Stimulated activated CD4-positive, alpha-beta T cell treated with anti-CD3 and anti-CD28 coated beads, TNF-alpha, amount 100 ng/mL, for 4 hours (primary cell): Measurements from ENCODE around the gene GRM3.

ENCODE experiments used
- DNase-seq, 3 experiments: peaks; one replicate each; pipeline ENCODE4 v3.0.0-alpha.2; 2020; ENCODE audit warnings: low read depth in 3 of 3

GRM3 gene

GRCh38 chr7:86900886-86901285, 257.2 kb downstream of the GRM3 start:
- DNase-seq, result no peak

- no peak for DNase-seq
Measured at GRCh38 chr7:86904949-86905834, 261.5 kb downstream of the GRM3 start.

GRCh38 chr7:86908948-86909347, 265.2 kb downstream of the GRM3 start:
- no peak for DNase-seq

GRCh38 chr7:86911659-86912058, 267.9 kb downstream of the GRM3 start:
- DNase-seq, result no peak

GRCh38 chr7:86913709-86914108, 270.0 kb downstream of the GRM3 start:
- no peak for DNase-seq
